Measurements from ENCODE around the gene LRRC18. TPM values are rescaled to one million over a fixed set of nuclear protein-coding genes. Genes with fewer than 3 reads are reported as not detected.

Gene LRRC18
- total RNA-seq, 2 experiments from 2014 or later = not detected

- ATAC-seq (ENCODE audit: poor library complexity) = no peak
- Mint-ChIP-seq H3K27me3 (no peaks in the 10 kb centered on the region), H3K27ac (no peak overlapping the region), H3K4me3 (no peak overlapping the region), H3K36me3 (ENCODE audit: low read depth) (no peaks in the 10 kb centered on the region), H3K4me1 (ENCODE audit: low read depth) (no peaks in the 10 kb centered on the region), H3K9me3 (no peaks in the 10 kb centered on the region)
- H3K36me3 ChIP-seq (ENCODE audit: insufficient read depth, low read length) = no peaks in the 10 kb centered on the region
- intact Hi-C loops (cut with DNase I, micrococcal nuclease) = no loop called here
- no peak for DNase-seq
- H3K4me1 ChIP-seq (ENCODE audit: insufficient read depth, low read length) = no peaks in the 10 kb centered on the region
- H3K27me3 ChIP-seq (ENCODE audit: control insufficient read depth in 1 of 2, insufficient read depth in 2 of 2, low read length in 2 of 2) = no peaks in the 10 kb centered on the region
- H3K27ac ChIP-seq (ENCODE audit: low read depth in 1 of 2, low read length in 2 of 2) = no peak overlapping the region
- ChIA-PET CTCF (no interaction called here), POLR2A (no interaction called here)
- no peak overlapping the region for H3K4me3 ChIP-seq (ENCODE audit: low read length)
- no peaks in the 10 kb centered on the region for H3K9me3 ChIP-seq (ENCODE audit: control insufficient read depth in 1 of 2, insufficient read depth in 1 of 2, low read length in 2 of 2)
- TF ChIP-seq CTCF (IDR thresholded peaks at IDR 0.05) = no peak
These were observed 8.2 kb upstream of the LRRC18 start for GRCh38 chr10:48947690-48948469.

- H3K4me1 ChIP-seq (ENCODE audit: insufficient read depth, low read length) = no peaks in the 10 kb centered on the region
- TF ChIP-seq CTCF (IDR thresholded peaks at IDR 0.05) = no peak
- ChIA-PET POLR2A (no interaction called here), CTCF (no interaction called here)
- H3K4me3 ChIP-seq (ENCODE audit: low read length) = no peak overlapping the region
- H3K27me3 ChIP-seq (ENCODE audit: control insufficient read depth in 1 of 2, insufficient read depth in 2 of 2, low read length in 2 of 2) = no peaks in the 10 kb centered on the region
- H3K27ac Mint-ChIP-seq = no peak overlapping the region
- H3K27ac ChIP-seq (ENCODE audit: low read depth in 1 of 2, low read length in 2 of 2) = no peak overlapping the region
- no peaks in the 10 kb centered on the region for H3K36me3 Mint-ChIP-seq (ENCODE audit: low read depth)
- DNase-seq (no peak), ATAC-seq (ENCODE audit: poor library complexity) (no peak)
- no peaks in the 10 kb centered on the region for H3K27me3 Mint-ChIP-seq
- no peak overlapping the region for H3K4me3 Mint-ChIP-seq
- intact Hi-C loops (cut with DNase I, micrococcal nuclease) = no loop called here
- H3K9me3 Mint-ChIP-seq = no peaks in the 10 kb centered on the region
- no peaks in the 10 kb centered on the region for H3K36me3 ChIP-seq (ENCODE audit: insufficient read depth, low read length)
- H3K9me3 ChIP-seq (ENCODE audit: control insufficient read depth in 1 of 2, insufficient read depth in 1 of 2, low read length in 2 of 2) = no peaks in the 10 kb centered on the region
- H3K4me1 Mint-ChIP-seq (ENCODE audit: low read depth) = no peaks in the 10 kb centered on the region
These were observed 7.4 kb upstream of the LRRC18 start for GRCh38 chr10:48946891-48947500.

GRCh38 chr10:48946332-48946731 lies 6.7 kb upstream of the LRRC18 start:
- Histone ChIP-seq H3K27ac (ENCODE audit: low read depth in 1 of 2, low read length in 2 of 2) (no peak overlapping the region), H3K36me3 (ENCODE audit: insufficient read depth, low read length) (no peaks in the 10 kb centered on the region), H3K9me3 (ENCODE audit: control insufficient read depth in 1 of 2, insufficient read depth in 1 of 2, low read length in 2 of 2) (no peaks in the 10 kb centered on the region), H3K4me1 (ENCODE audit: insufficient read depth, low read length) (no peaks in the 10 kb centered on the region), H3K27me3 (ENCODE audit: control insufficient read depth in 1 of 2, insufficient read depth in 2 of 2, low read length in 2 of 2) (no peaks in the 10 kb centered on the region), H3K4me3 (ENCODE audit: low read length) (no peak overlapping the region)
- TF ChIP-seq CTCF (IDR thresholded peaks at IDR 0.05) = no peak
- no peaks in the 10 kb centered on the region for H3K9me3 Mint-ChIP-seq
- no peaks in the 10 kb centered on the region for H3K36me3 Mint-ChIP-seq (ENCODE audit: low read depth)
- no peak for DNase-seq
- CTCF ChIA-PET = no interaction called here
- no peaks in the 10 kb centered on the region for H3K27me3 Mint-ChIP-seq
- intact Hi-C loops (cut with DNase I, micrococcal nuclease) = no loop called here
- H3K27ac Mint-ChIP-seq = no peak overlapping the region
- POLR2A ChIA-PET = no interaction called here
- ATAC-seq (ENCODE audit: poor library complexity) = no peak
- H3K4me3 Mint-ChIP-seq = no peak overlapping the region
- H3K4me1 Mint-ChIP-seq (ENCODE audit: low read depth) = no peaks in the 10 kb centered on the region

Data from CD4-positive, alpha-beta T cell (primary cell).